ENCODE measurements around the gene B9D2.

- TF ChIP-seq CTCF (IDR thresholded peaks at IDR 0.05; ENCODE audit: poor library complexity) (no peak), EZH2phosphoT487 (IDR thresholded peaks at IDR 0.05; ENCODE audit: low read depth, severe bottlenecking, unreplicated experiment) (no peak)
Measured at GRCh38 chr19:41367848-41368301, 3.9 kb upstream of the B9D2 start.

All from hepatocyte (in vitro differentiated cells).